ENCODE data around the gene SUSD1. TPM values are rescaled to one million over a fixed set of nuclear protein-coding genes. Genes with fewer than 3 reads are reported as not detected.

SUSD1 gene
- total and polyA plus RNA-seq, 9 of the 15 experiments (the other 6 are each of a cell fraction or from before 2014, with no cell fraction given): 10.9 to 44.4 (median 36.1) TPM

GRCh38 chr9:112194969-112195431, 19.9 kb upstream of the SUSD1 start (continued):
- TF ChIP-seq, protein P1, sequence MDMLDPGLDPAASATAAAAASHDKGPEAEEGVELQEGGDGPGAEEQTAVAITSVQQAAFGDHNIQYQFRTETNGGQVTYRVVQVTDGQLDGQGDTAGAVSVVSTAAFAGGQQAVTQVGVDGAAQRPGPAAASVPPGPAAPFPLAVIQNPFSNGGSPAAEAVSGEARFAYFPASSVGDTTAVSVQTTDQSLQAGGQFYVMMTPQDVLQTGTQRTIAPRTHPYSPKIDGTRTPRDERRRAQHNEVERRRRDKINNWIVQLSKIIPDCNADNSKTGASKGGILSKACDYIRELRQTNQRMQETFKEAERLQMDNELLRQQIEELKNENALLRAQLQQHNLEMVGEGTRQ (CRISPR knock-in tag; IDR thresholded peaks at IDR 0.05): no peak
- TF ChIP-seq SUPT5H (IDR thresholded peaks at IDR 0.05): no peak
- no peak for TF ChIP-seq ZNF316 (IDR thresholded peaks at IDR 0.05)
- TF ChIP-seq TAL1 (IDR thresholded peaks at IDR 0.05): no peak
- TF ChIP-seq RFX7 (CRISPR knock-in tag; IDR thresholded peaks at IDR 0.05): no peak
- TF ChIP-seq ZKSCAN8 (CRISPR knock-in tag; IDR thresholded peaks at IDR 0.05): 0 out of 2 replicates have a peak, but pooled peaks have one; percentile 60
- no peak for TF ChIP-seq ZNF274 (IDR thresholded peaks at IDR 0.05; ENCODE audit: borderline replicate concordance, low read depth, low read length)
- no peak for TF ChIP-seq POLR2B (IDR thresholded peaks at IDR 0.05; ENCODE audit: low read depth, partially characterized antibody)
- TF ChIP-seq NFATC3 (IDR thresholded peaks at IDR 0.05): no peak
- no peak for TF ChIP-seq DDX20 (tag; IDR thresholded peaks at IDR 0.05; ENCODE audit: low read depth)
- TF ChIP-seq EZH2 (IDR thresholded peaks at IDR 0.05; ENCODE audit: borderline replicate concordance, low read depth, low read length): no peak
- TF ChIP-seq PML (IDR thresholded peaks at IDR 0.05; ENCODE audit: low read length): no peak
- TF ChIP-seq RB1 (IDR thresholded peaks at IDR 0.05; ENCODE audit: low read depth): no peak
- no peak for TF ChIP-seq SRF (CRISPR knock-in tag; IDR thresholded peaks at IDR 0.05)
- no peak for TF ChIP-seq TSHZ1 (CRISPR knock-in tag; IDR thresholded peaks at IDR 0.05)
- TF ChIP-seq SRSF9 (IDR thresholded peaks at IDR 0.05; ENCODE audit: borderline replicate concordance, low read depth, low read length): no peak
- no peak for TF ChIP-seq POLR2AphosphoS5 (IDR thresholded peaks at IDR 0.05; ENCODE audit: control insufficient read depth, insufficient read depth, low read depth, low read length)
- no peak for TF ChIP-seq NFXL1 (CRISPR knock-in tag; IDR thresholded peaks at IDR 0.05)
- no peak for TF ChIP-seq THRA (IDR thresholded peaks at IDR 0.05)
- TF ChIP-seq POLR2AphosphoS2 (IDR thresholded peaks at IDR 0.05; ENCODE audit: low read length): no peak
- TF ChIP-seq ZNF740 (CRISPR knock-in tag; IDR thresholded peaks at IDR 0.05): no peak
- TF ChIP-seq ZNF740 (tag; IDR thresholded peaks at IDR 0.05): 0 out of 4 replicates have a peak, but pooled peaks of 1 of the 2 experiments have one; percentile 27
- TF ChIP-seq HDAC2 (IDR thresholded peaks at IDR 0.05): no peak
- no peak for TF ChIP-seq ZNF224 (CRISPR knock-in tag; IDR thresholded peaks at IDR 0.05)
- TF ChIP-seq SMARCA4 (IDR thresholded peaks at IDR 0.05): peak; percentile 41; the same call in 1 of the 2 replicates
- no peak for TF ChIP-seq RBM25 (IDR thresholded peaks at IDR 0.05; ENCODE audit: low read depth, low read length, severe bottlenecking)

Measured in K562 (cell line).